NOMO-1 (cell line): ENCODE data around the gene SUN5.
A peak's percentile ranks its signal among the peaks of the same experiment; 100 is the strongest.

Experiments used
- DNase-seq, 2 experiments: peaks; one replicate each; lab custom pipeline; 2025; ENCODE audit not compliant: unreplicated experiment in 2 of 2; lab: John Stamatoyannopoulos, UW

The SUN5 gene

DNA sequence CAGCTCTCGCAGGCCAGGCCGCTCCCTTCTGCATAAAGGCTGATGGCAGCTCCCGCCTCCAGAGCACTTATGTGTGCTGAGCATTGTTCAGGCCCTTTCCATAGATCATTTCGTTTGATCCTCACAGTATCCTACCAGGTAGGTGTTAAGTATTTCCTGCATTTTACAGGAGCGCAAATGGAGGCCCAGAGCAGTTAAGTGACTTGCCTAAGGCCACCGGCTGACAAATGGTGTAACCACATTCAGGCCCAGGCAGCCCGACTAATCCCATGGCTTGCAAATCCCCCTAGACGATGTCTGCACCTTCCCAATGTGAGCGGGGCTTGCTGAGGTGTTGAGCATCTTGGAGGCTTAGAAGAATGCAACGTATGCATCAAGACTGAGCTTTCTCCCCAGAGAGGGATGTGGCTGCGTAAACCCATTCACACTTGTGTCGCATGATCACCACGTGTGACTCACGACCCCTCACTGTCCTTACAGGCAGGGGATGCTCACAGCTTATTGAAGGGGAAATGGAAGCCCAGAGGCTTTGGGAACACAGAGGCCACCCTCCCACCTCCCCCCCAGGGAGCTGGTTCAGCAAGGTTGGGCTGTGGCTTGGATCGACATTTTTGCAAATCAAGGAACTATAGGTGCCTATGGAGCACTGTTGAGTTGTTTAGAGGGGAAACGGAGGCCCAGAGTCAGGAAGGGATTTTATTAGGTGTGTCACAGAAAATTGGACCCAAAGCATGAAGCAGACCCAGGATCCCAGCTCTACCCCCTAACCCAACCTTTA is 10.3 kb upstream of the SUN5 start:
- no peak for DNase-seq

DNA sequence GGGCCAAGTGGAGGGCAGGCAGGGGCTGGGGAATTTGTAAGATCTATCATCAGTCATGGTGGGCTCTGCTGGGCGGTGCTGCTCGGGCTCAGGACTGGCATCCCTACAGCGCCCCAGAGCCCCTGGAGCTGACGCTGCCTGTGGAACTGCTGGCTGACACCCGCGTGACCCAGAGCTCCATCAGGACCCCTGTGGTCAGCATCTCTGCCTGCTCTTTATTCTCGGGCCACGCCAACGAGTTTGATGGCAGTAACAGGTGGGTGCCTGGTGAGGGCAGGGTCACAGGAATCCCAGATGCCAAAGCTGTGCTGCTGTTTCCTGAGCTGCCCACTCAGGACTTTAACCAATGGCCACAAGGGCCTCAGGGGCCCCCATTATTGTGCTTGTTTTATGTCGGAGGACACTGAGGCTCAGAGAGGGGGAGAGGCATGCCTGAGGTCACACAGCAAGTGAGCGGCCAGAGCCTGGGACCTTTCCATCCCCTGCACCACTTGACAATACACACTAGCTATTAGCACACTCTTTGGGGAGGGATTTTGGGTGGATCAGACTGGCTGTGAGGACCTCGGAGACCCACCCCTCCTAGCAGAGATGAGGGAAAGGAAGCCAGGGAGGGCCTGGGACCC is 9.6 kb upstream of the SUN5 start:
- DNase-seq = no peak

DNA sequence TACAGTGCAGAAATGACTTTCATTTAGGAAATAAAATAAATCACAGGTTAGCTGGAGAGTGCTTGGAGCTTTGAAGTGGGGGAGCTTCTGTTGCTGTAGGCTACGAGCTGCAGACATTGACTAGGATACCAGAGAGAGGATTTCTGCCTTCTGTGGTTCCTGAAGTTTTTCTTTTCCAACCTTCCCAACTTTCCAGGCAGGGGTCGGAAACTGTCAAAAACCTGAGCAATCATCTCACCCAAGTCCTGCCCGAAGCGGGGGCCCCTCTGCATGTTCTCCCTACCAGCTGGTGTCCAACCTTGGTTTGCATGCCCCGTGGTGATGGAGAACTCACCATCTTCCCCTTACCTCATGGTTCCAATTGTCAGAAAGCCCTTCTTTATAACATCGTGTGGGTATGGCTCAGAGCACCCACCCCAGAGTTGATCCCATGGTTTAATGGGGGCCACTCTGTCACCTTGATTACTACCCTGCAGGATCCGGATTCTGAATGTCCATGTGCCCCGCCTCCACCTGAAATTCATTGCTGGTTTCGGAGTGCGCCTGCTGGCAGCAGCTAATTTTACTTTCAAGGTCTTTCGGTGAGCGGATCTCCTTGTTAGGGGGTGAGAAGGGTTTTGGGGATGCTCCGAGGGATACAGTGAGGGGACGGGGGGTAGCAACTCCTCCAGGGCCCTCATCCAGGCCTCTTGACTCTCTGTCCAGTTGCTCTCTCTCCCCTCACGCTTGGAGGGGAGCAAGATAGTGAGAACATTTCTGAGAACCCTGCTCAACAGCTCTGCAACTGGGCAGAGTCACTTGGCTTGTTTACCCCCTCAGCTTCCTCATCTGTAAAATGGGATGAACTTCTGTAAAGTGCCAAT is 8.3 kb upstream of the SUN5 start:
- no peak for DNase-seq

DNA sequence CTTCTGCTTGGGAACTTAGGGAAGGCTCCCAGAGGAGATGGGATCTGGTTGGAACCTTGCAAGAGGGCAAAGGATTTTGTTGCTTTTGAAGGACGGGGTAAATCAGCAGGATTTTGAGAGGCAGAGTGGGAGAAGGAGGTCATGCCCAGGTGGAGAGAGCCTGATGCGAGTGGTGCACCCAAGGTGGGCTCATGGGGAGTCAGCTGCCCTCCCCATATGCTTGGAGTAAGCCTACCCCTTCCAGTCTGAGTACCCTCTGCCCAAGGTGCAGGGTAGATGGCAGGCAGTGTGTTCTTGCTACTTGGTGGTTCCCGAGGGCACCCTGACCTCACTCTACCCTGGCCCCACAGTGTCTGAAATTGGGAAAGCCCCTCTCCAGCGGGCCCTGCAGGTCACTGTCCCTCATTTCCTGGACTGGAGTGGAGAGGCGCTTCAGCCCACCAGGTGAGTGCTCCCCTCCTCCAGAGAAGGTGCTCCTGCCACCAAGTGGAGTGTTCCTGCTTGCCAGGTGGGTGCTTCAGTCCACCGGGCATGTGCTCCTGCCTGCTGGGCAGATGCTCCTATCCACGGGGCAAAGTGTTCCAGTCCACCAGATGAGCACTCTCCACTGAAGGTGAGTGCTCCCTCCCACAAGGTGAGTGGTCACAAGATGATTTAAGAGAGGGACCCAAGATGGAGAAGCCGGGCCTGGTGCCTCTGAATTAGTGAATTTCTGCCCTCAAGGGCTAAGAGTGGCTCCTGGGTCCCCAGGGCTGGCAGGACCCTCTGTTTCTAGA is 6.6 kb upstream of the SUN5 start:
- DNase-seq = no peak

DNA sequence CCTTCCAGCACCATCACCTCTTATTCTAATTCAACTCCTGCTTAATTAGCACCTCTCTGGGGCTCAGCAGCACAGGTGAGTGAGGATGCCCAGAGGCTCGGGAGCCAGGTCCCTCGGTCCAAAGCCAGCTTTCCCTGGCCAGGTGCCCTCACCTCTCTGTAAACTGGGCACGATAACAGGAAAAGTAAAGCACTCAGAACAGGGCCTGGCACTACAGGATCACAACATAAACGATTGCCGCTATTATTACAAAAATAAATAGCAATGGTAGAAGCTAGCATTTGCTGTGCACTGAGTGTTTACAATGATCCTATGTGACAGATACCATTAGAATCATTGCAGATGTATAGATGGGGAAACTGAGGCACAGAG is 5.9 kb upstream of the SUN5 start:
- no peak for DNase-seq

DNA sequence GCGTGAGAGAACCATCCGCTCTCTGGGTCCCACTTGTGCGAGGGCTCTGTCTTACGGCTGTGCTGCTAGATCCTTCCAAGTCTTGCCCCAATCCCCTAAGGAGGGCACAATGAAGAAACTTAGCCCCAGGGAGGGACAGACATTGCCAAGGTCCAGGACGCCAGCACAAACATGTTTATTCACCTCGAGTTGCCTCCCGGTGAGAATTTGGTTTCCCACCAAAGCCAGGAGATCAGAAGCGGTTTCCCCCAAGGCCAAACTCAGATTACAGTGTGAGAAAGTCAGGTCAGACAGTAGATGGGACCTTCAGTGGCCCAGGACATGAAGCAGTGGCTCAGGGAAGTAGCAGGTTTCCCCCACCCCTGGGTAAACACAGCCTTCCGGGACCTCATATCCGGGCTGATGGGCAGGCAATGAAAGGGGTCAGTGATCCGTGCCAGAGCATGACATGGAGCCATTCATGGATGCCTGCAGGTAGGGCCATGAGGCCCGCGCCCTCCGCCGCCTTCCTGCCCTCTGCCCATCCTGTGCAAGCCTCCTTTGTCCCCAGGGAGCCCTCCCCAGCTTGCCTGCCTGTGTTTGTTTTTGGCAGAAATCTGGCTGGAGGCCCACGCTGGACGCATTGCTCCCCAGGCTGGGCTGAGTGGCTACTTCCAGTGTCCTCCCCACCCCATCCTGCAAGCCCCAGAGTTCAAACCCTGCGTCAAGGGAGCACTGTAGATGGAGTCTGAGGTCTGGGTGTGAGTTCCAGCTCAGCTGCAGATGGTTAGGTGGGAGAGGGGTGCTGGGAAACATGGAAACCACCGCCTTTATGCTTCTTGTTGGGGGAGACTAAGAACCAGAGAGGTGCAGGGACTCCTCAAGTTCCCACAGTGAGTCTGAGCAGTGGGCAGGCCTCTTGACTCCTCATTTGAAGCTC is 5.2 kb upstream of the SUN5 start:
- DNase-seq = no peak

DNA sequence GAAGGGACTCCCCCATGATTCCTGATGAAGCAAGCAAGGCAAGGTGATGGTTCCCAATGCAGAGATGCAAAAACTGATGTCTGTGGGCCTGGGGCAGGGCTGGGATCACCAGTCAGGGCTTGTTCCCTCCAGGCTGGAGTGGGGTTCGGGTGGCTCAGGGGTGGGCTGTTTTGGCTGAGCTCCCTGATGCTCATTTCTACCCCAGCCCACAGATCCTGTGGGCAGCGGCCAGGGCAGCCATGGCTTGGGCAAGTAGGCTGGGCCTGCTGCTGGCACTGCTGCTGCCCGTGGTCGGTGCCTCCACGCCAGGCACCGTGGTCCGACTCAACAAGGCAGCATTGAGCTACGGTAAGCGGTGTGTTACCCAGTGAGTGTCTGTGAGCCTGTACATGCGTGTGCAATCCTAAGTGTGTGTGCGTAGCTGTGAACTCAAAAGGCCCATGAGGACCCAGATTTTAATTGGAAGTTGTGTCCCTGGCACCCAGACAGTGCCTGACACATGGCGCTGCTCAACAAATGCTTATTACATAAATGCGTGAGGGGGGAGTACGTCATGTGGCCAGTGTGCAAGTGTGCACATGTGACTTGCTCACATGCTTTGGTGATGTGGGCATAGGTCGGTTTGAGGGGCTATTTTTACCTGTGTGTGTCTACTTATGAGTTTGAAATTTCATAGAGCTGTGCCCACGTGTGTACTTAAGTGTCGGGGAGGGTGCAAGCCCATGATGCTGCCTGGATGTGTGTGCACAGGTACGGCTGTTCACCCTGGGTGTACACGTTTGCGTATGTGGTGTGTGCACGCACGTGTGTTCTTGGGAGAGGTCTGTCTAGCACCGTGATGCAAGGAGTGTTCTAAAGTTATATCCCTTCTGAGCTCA is 4.3 kb upstream of the SUN5 start:
- no peak for DNase-seq

DNA sequence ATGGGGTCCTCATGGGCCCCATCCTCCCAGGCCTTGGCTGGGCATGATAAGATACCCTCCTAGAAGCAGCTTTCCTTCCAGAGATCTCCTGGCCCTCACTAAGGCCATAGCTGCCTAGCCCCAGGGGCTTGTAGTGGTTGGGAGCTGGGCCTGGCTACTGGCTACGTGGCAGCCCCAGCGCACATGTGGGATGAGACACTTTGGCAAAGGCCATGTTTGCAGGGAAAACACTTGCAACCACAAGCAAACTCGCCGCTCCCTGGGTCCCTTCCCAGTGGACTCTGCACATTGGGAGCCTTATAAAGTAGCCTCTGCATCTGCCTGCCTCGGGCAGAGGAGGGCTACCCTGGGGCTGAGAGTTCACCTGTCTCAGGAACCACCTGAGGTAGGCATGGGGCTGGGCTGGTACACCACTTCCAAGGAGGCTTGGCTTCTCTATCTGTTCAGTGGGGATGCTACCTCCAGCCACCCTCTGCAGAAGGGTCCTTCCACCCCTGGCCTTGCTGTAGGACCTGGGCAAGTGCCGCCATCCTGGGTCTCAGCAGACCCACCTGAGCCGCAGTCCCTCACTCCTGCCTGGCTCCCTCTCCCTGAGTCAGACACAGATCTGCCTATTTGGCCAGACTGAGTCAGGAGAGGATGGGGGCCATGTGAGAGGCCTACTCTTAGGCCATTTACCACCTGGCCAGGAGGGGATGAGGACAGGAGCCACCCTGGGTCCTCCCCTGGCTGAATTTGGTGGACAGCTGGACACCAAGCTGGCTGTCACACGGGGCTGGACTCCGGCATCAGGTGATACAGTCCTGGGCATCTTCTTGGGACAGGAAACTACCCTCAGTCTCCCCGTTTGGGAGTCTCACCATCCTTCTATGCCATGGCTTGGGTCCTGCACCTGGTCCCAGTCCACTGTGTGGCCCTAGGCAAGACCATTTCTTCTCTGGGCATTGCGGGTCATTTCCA is 3.4 kb upstream of the SUN5 start, which contains the start of gene BPIFB2:
Gene BPIFB2, plus strand, starts transcription at position 329 of the 960 bp plus-strand sequence. CDS start 871 bp downstream, outside the sequence.
- no peak for DNase-seq

DNA sequence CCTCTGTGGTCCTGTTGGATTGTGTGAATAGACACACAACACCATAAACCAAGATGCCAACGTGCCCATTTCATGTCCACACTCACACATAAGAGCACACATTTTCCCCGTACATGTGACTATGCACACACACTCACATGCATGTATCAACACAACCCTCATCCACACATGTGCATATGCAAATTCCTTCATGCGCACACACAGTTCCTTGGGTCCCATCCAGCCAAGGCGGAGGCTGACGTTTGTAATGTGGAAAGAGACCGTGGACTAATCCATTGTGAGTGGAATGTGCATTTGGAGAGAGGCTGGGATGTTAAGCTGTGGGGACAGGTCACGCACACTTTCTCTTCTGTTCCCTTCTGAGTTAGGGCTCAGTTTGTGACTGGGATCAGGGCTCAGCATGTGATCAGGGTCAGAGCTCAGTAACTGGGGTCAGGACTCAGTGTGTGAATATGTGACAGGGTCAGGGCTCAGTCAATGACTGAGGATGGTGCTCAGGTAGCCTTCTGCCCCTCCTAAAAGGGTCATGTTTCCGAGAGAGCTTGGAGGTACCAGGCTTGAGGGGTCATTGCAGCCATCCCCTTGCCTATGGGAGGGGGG is 2.6 kb upstream of the SUN5 start:
- DNase-seq = no peak

DNA sequence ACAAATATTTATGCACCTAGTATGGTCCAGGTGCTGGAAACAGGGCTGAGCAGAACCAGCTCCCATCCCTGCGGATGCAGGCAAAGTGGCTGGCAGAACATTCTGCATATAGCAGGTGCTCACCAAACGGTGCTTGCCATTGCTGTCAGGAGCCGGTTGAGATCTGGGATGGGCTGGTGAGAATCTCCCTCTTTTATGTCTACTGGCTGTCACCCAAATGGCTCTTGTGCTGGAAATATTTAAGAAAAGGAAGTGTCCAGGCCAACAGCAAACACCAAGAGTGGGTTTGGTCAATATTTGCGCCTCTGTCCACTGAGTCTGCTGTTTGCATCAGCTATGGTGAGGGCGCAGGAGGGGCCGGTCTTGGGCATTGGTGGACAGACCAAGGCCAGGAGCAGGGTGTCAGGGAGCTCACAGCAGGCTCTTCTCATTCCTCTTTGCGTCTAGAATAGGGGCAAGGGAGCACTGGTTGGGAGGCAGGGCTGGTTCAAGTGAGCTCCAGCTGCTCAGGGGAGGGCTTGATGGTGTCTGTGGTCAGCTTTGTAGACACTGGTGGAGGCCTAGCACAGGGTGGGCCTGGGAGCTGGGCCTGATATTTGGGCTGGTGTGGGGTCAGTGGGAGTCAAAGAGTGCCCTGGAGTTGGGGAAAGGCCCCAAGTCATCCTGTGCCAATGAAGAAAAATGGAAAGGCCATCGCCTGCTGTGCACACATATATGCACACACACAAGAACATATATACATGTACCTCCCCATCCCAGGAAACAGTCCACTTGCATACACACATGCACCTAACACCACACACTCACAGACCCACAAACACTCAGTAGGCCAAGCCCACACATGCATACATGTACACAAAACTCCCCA is 1.9 kb upstream of the SUN5 start:
- no peak for DNase-seq

DNA sequence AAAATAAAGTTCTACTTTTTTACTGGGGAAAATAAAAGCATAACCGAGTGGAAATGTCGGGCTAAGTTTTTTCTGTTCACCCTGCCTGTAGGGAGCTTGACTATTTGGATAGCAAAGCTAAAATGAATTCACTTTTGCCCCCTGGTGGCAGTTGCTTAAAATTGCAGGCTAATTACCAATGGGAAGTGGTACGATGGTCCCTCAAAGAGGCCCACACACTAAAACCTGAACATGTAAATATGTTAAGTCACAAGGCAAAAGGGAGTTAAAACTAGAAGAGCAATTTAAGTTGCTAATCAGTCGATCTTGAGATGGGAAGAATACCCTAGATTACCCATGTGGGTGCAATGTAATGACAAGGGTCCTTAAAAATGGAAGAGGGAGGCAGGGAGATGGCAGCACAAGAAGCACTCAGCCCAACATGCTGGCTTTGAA is 916 bp upstream of the SUN5 start:
- DNase-seq = no peak

DNA sequence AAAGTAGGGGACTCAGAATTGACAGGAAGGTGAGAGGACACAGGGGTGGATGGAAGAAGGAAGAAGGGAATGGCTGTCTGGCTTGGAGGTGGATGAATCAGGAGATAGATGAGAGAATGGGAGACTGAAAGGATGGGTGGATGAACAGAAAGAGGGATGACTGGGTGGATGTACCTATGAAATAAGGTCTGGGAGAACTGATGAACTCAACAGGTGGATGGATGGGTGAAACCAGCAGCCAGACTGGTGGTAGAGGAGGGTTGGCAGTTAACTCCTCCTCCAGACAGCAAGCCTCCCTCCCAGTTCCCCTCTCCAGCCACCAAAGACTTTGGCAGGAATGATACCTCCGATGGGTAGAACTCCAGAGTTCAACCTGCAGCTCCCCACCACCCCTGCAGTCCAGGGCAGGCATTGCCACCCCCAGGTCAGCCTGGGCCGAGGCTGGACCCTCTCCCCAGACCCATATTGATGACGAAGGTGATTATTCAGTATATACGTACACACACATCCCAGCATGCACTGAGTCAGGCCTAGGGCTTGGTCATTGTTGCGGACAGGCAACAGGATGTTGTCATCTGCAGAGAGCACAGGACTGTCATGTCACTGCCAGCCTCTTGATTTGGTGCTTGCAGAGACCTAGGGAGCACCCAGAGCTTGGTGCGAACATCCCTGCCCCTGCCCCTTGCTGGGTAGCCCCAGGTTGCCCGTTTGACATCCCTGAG is 2.0 kb downstream of the SUN5 start:
- no peak for DNase-seq

DNA sequence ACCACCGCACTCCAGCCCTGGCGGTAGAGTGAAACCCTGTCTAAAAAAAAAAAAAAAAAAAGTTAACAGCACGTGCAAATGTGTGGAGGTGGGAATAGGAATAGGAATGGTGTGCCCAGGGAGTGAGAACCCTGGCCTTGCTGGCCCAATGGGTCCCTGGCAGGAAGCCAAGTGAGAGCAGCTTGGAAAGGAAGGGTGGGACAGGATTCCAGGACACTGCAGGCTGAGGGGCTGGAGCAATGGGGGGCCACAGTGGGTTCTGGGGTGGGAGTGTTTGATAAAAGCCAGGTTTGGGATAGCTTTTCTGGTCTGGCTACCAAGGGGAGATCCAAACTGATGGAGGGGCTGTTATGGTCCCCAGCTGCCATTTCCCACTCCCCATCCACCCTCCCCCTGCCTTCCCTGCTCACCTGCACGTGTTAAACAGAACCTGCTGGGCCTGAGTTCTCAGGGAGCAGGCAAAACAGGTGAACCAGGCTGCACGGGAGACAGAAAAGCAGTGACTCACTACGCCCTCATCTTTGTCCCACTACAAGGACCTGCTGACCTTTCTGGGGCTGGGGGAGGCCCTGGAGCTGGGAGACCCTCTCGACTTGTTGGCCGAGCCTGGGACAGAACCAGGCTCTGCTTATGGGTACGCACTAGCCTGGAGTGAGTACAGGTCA is 3.3 kb downstream of the SUN5 start:
- DNase-seq = no peak

DNA sequence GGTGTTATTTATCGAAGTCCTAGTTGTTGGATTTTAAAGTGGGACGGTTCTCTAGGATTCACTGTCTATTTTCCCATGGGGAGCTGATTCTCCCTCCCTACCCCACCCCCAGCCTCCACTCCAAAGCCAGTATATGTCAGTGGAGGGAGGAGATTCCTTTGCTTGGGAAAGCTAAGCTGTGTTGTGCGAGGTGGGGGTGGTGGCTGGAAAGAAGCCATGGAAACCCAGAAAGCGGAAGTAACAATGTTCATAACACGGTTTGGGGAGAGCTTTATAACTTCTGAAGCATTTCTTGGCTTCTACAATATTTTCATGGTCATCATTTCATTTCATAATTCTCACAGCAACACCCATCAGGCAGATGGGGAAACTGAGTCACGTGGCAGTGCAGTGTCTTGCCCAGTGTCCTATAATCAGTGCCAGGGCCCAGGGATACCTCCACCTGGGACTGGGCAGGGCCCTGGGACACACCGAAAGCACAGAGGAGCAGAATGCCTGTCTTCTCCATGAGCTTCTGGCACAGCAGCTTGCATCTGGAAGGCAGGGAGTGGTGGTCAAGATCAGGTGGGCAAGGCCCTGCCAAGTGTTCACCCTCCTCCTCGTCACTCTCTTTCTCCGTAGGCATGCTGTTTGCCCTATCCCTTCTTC is 4.5 kb downstream of the SUN5 start:
- DNase-seq = peak; percentile 8 to 58

DNA sequence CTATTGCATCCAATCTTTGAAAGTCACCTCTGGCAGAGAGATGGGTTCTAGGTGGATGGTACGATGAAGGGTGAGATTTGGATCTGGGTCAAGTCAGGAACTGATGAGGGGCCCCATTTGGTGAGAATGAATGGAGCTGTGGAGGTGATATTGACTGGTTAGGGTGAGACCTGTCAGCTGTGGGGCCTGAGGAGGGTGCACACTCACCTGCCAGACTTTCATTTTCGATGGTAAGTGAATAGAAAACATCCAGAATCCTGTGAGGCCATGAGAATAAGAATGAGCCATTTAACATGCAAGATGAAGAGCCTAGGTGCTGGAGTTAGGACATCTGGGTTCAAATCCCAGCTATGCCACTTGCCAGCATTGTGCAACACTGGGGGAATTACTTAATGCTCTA is 6.8 kb downstream of the SUN5 start:
- no peak for DNase-seq
